Neural cell (in vitro differentiated cells): ENCODE measurements around the gene HMGCL. TPM values are rescaled to one million over a fixed set of nuclear protein-coding genes. Genes with fewer than 3 reads are reported as not detected.
"Not testable (repeated sequence)": the region's sequence is repeated elsewhere in the genome, so short reads cannot be mapped to it uniquely, and the experiment has no call there.

Source experiments
- H2AFZ ChIP-seq: fragments of 200-600, 300-800 bp; sonication (generic), shearing (Covaris generic); 2 replicates; pipeline ENCODE4 v1.6.0; 2014; ENCODE audit warnings: low read depth, mild to moderate bottlenecking, antibody characterized with exemption, low read length, moderate library complexity
- H3F3A ChIP-seq: fragments of 200-600 bp; shearing (Covaris generic); 2 replicates; pipeline ENCODE4 v1.6.1; 2016; ENCODE audit warnings: mild to moderate bottlenecking, moderate library complexity, mixed read lengths, antibody characterized with exemption, low read length; ENCODE audit not compliant: insufficient read depth, poor library complexity, severe bottlenecking
- H3K27ac ChIP-seq: fragments of 200-600, 300-800 bp; sonication (generic), shearing (Covaris generic); 2 replicates; pipeline ENCODE4 v1.5.1; 2014; ENCODE audit warnings: mild to moderate bottlenecking, low read length, moderate library complexity
- H3K27me3 ChIP-seq: fragments of 300-800, 200-600 bp; sonication (generic), shearing (Covaris generic); 2 replicates; pipeline ENCODE4 v1.6.0; 2014; ENCODE audit warnings: mild to moderate bottlenecking, low read depth, low read length, moderate library complexity; ENCODE audit not compliant: insufficient read depth
- H3K36me3 ChIP-seq: fragments of 300-800, 200-600 bp; sonication (generic), shearing (Covaris generic); 2 replicates; pipeline ENCODE4 v1.5.1; 2014; ENCODE audit warnings: mild to moderate bottlenecking, antibody characterized with exemption, low read length, moderate library complexity; ENCODE audit not compliant: insufficient read depth
- H3K4me2 ChIP-seq: fragments of 300-800, 200-600 bp; sonication (generic), shearing (Covaris generic); 2 replicates; pipeline ENCODE4 v1.6.0; 2014; ENCODE audit warnings: mild to moderate bottlenecking, low read length
- H3K4me3 ChIP-seq: fragments of 300-800, 200-600 bp; sonication (generic), shearing (Covaris generic); 2 replicates; pipeline ENCODE4 v1.5.1; 2014; ENCODE audit warnings: mild to moderate bottlenecking, low read length, moderate library complexity
- H3K79me2 ChIP-seq: fragments of 200-600 bp; shearing (Covaris generic); replicated peaks from 2 replicates; pipeline ENCODE4 v1.6.0; 2014; ENCODE audit warnings: mild to moderate bottlenecking, low read length, moderate library complexity; ENCODE audit not compliant: insufficient read depth
- H3K9ac ChIP-seq: fragments of 300-800, 200-600 bp; sonication (generic), shearing (Covaris generic); 2 replicates; pipeline ENCODE4 v1.6.1; 2016; ENCODE audit warnings: mild to moderate bottlenecking, low read length, mixed read lengths
- H3K9me2 ChIP-seq: fragments of 200-600 bp; shearing (Covaris generic); 2 replicates; pipeline ENCODE4 v1.6.1; 2016; ENCODE audit warnings: mild to moderate bottlenecking, low read length, mixed read lengths; ENCODE audit not compliant: insufficient read depth
- H3K9me3 ChIP-seq: fragments of 200-600, 300-800 bp; sonication (generic), shearing (Covaris generic); 2 replicates; pipeline ENCODE4 v1.6.1; 2016; ENCODE audit warnings: mild to moderate bottlenecking, mixed run types, low read length, moderate library complexity, mixed read lengths
- H4K20me1 ChIP-seq: fragments of 200-600 bp; shearing (Covaris generic); 2 replicates; pipeline ENCODE4 v1.6.1; 2016; ENCODE audit warnings: mild to moderate bottlenecking, mixed run types; ENCODE audit not compliant: insufficient read depth
- EP300 ChIP-seq: fragments of 450-650 bp; conservative IDR thresholded peaks from 2 replicates; pipeline ENCODE4 v1.6.1; 2014; ENCODE audit warnings: antibody characterized with exemption, mild to moderate bottlenecking, moderate library complexity; ENCODE audit not compliant: poor library complexity, severe bottlenecking
- EZH2 ChIP-seq: fragments of 200-600, 300-800 bp; shearing (Covaris generic), sonication (generic); IDR thresholded peaks from 2 replicates; pipeline ENCODE4 v1.6.1; 2014; ENCODE audit warnings: antibody characterized with exemption, low read length, borderline replicate concordance, mild to moderate bottlenecking; ENCODE audit not compliant: insufficient read depth, poor library complexity, severe bottlenecking
- MXI1 ChIP-seq: fragments of 450-650 bp; conservative IDR thresholded peaks from 2 replicates; pipeline ENCODE4 v1.6.1; 2014; ENCODE audit warnings: antibody characterized with exemption, mild to moderate bottlenecking; ENCODE audit not compliant: poor library complexity, severe bottlenecking
- POLR2AphosphoS5 ChIP-seq: IDR thresholded peaks from 2 replicates; pipeline ENCODE4 v1.6.1; 2012
- RAD21 ChIP-seq: fragments of 450-650 bp; conservative IDR thresholded peaks from 2 replicates; pipeline ENCODE4 v1.6.1; 2014; ENCODE audit warnings: antibody characterized with exemption, mild to moderate bottlenecking, moderate library complexity
- SMC3 ChIP-seq: fragments of 450-650 bp; conservative IDR thresholded peaks from 2 replicates; pipeline ENCODE4 v1.6.1; 2014; ENCODE audit warnings: antibody characterized with exemption, mild to moderate bottlenecking, moderate library complexity; ENCODE audit not compliant: poor library complexity
- TAF1 ChIP-seq: IDR thresholded peaks from 2 replicates; pipeline ENCODE4 v1.6.1; 2012; ENCODE audit warnings: low read depth
- polyA plus RNA-seq: library from polyadenylated mRNA; depleted of rRNA; stranded (reverse); fragments of >200 nt; gene quantifications from 2 replicates; pipeline ENCODE4 v1.2.3, GENCODE V29; 2014
- TF ChIP-seq, protein P1 (sequence below): fragments of 450-650 bp; IDR thresholded peaks from 2 replicates; pipeline ENCODE4 v1.5.1; 2014; ENCODE audit warnings: antibody characterized with exemption, mild to moderate bottlenecking, moderate library complexity; ENCODE audit not compliant: poor library complexity, severe bottlenecking
- TF ChIP-seq, protein P2 (sequence below): IDR thresholded peaks from 2 replicates; pipeline ENCODE4 v1.6.1; 2012; ENCODE audit warnings: borderline replicate concordance

The HMGCL gene
- polyA plus RNA-seq, 1 donor from 2014 or later = 27.6 TPM

DNA sequence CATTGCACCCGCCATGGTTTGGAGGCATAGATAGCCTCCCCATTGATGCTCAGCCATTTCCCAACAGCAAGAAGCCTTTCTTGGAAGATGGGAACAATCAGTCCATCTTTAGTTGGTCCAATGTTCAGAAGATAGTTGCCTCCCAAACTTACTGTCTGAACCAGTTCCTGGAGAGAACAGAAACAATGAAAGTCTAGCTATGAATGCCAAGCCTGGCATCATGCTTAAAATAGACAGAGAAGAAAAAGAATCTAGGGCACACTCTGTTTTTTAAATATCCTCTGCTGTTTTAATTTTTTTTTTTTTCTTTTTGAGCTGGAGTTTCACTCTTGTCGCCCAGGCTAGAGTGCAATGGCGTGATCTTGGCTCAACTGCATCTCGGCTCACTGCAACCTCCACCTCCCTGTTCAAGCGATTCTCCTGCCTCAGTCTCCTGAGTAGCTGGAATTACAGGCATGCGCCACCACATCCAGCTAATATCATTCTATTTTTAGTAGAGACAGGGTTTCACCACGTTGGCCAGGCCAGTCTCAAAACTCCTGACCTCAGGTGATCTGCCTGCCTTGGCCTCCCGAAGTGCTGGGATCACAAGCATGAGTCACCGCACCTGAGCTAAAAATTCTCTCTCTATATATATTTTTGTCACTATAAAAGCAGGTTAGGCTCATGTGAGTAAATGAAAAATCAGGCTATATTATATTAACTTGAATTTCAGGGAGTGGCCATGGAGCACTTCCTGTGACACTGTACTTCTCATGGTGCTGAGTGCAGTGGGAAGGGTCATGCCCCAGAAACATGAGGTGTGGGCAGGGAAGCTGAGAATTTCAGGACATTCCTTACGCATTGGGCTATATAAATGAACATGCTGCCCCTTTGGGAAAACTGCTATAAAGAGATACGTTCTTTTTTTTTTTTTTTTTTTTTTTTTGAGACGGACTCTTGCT, 23.7 kb upstream of the HMGCL start:
- Histone ChIP-seq H3F3A (no peaks in the 10 kb centered on the region), H3K27ac (no peak overlapping the region), H3K9ac (no peak overlapping the region), H3K4me3 (no peak overlapping the region), H3K4me2 (no peak overlapping the region), H3K79me2 (no peaks in the 10 kb centered on the region), H3K36me3 (peaks cover 5% of the 10 kb centered on the region), H3K9me3 (no peaks in the 10 kb centered on the region), H3K27me3 (no peaks in the 10 kb centered on the region), H2AFZ (no peak overlapping the region), H3K9me2 (no peaks in the 10 kb centered on the region), H4K20me1 (no peaks in the 10 kb centered on the region)
- no peak for TF ChIP-seq POLR2AphosphoS5
- no peak for TF ChIP-seq TAF1
- no peak for TF ChIP-seq EP300
- TF ChIP-seq, protein P1, sequence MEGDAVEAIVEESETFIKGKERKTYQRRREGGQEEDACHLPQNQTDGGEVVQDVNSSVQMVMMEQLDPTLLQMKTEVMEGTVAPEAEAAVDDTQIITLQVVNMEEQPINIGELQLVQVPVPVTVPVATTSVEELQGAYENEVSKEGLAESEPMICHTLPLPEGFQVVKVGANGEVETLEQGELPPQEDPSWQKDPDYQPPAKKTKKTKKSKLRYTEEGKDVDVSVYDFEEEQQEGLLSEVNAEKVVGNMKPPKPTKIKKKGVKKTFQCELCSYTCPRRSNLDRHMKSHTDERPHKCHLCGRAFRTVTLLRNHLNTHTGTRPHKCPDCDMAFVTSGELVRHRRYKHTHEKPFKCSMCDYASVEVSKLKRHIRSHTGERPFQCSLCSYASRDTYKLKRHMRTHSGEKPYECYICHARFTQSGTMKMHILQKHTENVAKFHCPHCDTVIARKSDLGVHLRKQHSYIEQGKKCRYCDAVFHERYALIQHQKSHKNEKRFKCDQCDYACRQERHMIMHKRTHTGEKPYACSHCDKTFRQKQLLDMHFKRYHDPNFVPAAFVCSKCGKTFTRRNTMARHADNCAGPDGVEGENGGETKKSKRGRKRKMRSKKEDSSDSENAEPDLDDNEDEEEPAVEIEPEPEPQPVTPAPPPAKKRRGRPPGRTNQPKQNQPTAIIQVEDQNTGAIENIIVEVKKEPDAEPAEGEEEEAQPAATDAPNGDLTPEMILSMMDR = no peak
- no peak for TF ChIP-seq EZH2
- no peak for TF ChIP-seq RAD21

DNA sequence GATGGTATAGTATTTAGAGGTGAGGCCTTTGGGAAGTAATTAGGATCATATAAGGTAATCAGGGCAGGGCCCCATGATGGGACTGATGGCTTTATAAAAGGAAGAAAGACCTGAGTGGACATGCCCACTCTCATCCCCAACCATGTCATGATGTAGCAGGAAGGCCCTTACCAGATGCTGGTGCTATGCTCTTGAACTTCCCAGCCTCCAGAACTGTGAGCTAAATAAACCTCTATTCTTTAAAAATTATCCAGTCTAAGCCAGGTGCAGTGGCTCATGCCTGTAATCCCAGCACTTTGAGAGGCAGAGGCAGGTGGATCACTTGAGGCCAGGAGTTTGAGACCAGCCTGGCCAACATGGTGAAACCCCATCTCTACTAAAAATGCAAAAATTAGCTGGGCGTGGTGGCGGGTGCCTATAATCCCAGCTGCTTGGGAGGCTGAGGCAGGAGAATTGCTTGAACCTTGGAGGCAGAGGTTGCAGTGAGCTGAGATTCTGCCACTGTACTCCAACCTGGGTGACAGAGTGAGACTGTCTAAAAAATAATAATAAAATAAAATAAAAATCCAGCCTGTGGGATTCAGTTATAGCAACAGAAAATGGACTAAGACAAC, 22.4 kb upstream of the HMGCL start:
- H3K9ac ChIP-seq, H2AFZ ChIP-seq, H3K4me2 ChIP-seq, H3K27me3 ChIP-seq, H3K27ac ChIP-seq, H3K9me3 ChIP-seq, H3K4me3 ChIP-seq, H3F3A ChIP-seq, H3K36me3 ChIP-seq, H4K20me1 ChIP-seq, H3K9me2 ChIP-seq, H3K79me2 ChIP-seq: not testable (repeated sequence)

DNA sequence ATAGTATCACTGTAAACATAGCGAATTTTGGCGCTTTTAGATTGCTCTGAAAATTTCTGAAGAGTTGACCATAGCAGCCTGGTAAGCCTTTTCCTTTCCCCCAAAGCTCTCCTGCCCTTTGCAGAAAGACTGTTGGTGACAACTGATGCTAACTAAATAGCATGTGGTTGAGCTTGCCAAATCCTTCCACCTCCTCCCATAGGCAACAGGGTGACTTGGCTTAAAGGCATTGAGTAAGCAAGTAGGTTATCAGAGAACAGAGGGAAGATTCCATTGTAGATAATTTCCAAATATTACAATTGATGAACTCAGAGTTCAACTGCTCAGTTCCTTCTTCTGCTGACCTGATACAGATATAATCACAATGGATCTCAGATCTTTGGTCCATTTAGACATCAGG, 19.9 kb upstream of the HMGCL start:
- Histone ChIP-seq H3K27ac (no peak overlapping the region), H4K20me1 (no peaks in the 10 kb centered on the region), H3K4me2 (no peak overlapping the region), H3K4me3 (no peak overlapping the region), H3K27me3 (no peaks in the 10 kb centered on the region), H3K9ac (no peak overlapping the region), H3K9me3 (no peaks in the 10 kb centered on the region), H3K9me2 (no peaks in the 10 kb centered on the region), H3K36me3 (peaks cover 5% of the 10 kb centered on the region), H3K79me2 (no peaks in the 10 kb centered on the region), H2AFZ (no peak overlapping the region), H3F3A (no peaks in the 10 kb centered on the region)
- TF ChIP-seq EP300 = no peak
- TF ChIP-seq, protein P1 = no peak
- no peak for TF ChIP-seq POLR2AphosphoS5
- no peak for TF ChIP-seq TAF1
- TF ChIP-seq EZH2 = no peak
- no peak for TF ChIP-seq MXI1
- no peak for TF ChIP-seq SMC3
- TF ChIP-seq, protein P2, sequence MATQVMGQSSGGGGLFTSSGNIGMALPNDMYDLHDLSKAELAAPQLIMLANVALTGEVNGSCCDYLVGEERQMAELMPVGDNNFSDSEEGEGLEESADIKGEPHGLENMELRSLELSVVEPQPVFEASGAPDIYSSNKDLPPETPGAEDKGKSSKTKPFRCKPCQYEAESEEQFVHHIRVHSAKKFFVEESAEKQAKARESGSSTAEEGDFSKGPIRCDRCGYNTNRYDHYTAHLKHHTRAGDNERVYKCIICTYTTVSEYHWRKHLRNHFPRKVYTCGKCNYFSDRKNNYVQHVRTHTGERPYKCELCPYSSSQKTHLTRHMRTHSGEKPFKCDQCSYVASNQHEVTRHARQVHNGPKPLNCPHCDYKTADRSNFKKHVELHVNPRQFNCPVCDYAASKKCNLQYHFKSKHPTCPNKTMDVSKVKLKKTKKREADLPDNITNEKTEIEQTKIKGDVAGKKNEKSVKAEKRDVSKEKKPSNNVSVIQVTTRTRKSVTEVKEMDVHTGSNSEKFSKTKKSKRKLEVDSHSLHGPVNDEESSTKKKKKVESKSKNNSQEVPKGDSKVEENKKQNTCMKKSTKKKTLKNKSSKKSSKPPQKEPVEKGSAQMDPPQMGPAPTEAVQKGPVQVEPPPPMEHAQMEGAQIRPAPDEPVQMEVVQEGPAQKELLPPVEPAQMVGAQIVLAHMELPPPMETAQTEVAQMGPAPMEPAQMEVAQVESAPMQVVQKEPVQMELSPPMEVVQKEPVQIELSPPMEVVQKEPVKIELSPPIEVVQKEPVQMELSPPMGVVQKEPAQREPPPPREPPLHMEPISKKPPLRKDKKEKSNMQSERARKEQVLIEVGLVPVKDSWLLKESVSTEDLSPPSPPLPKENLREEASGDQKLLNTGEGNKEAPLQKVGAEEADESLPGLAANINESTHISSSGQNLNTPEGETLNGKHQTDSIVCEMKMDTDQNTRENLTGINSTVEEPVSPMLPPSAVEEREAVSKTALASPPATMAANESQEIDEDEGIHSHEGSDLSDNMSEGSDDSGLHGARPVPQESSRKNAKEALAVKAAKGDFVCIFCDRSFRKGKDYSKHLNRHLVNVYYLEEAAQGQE = no peak
- TF ChIP-seq RAD21 = no peak
